Hepatocyte (in vitro differentiated cells): ENCODE measurements around the gene DYRK3. TPM values are rescaled to one million over a fixed set of nuclear protein-coding genes. Genes with fewer than 3 reads are reported as not detected.

Experiments
- DNase-seq: peaks from one replicate; pipeline ENCODE4 v3.0.0-alpha.2; 2016; ENCODE audit warnings: low spot score
- H2AFZ ChIP-seq: fragments of 200-600 bp; sonication (generic); 2 replicates; pipeline ENCODE4 v1.6.0; 2016; ENCODE audit warnings: antibody characterized with exemption, mild to moderate bottlenecking
- H3K27ac ChIP-seq: fragments of 200-600 bp; sonication (generic); 2 replicates; pipeline ENCODE4 v1.5.1; 2016; ENCODE audit warnings: mild to moderate bottlenecking
- H3K27me3 ChIP-seq: fragments of 200-600 bp; sonication (generic); 2 replicates; pipeline ENCODE4 v1.6.1; 2016
- H3K36me3 ChIP-seq: fragments of 200-600 bp; sonication (generic); replicated peaks from 2 replicates; pipeline ENCODE4 v1.5.1; 2016; ENCODE audit warnings: low read depth; ENCODE audit not compliant: insufficient read depth
- H3K4me1 ChIP-seq: fragments of 200-600 bp; sonication (generic); 2 replicates; pipeline ENCODE4 v1.5.1; 2016; ENCODE audit warnings: mild to moderate bottlenecking, moderate library complexity; ENCODE audit not compliant: insufficient read depth
- H3K4me2 ChIP-seq: fragments of 200-600 bp; sonication (generic); 2 replicates; pipeline ENCODE4 v1.6.0; 2016
- H3K4me3 ChIP-seq: fragments of 200-600 bp; sonication (generic); 2 replicates; pipeline ENCODE4 v1.5.1; 2016; ENCODE audit warnings: mild to moderate bottlenecking
- H3K79me2 ChIP-seq: fragments of 200-600 bp; sonication (generic); 2 replicates; pipeline ENCODE4 v1.6.0; 2017; ENCODE audit warnings: mild to moderate bottlenecking
- H3K9me2 ChIP-seq: fragments of 200-600 bp; sonication (generic); replicated peaks from 2 replicates; pipeline ENCODE4 v1.6.0; 2017; ENCODE audit warnings: mild to moderate bottlenecking; ENCODE audit not compliant: insufficient read depth
- H3K9me3 ChIP-seq: fragments of 200-600 bp; sonication (generic); 2 replicates; pipeline ENCODE4 v1.5.1; 2016; ENCODE audit warnings: low read depth, mild to moderate bottlenecking
- H4K20me1 ChIP-seq: fragments of 200-600 bp; sonication (generic); 2 replicates; pipeline ENCODE4 v1.6.0; 2016; ENCODE audit warnings: mild to moderate bottlenecking; ENCODE audit not compliant: insufficient read depth, poor library complexity, severe bottlenecking
- EZH2 ChIP-seq: fragments of 200-600 bp; sonication (generic); IDR thresholded peaks from 2 replicates; pipeline ENCODE4 v1.6.1; 2016; ENCODE audit warnings: antibody characterized with exemption, mild to moderate bottlenecking, borderline replicate concordance
- EZH2phosphoT487 ChIP-seq: fragments of 200-600 bp; sonication (generic); IDR thresholded peaks from one replicate; pipeline ENCODE4 v1.6.1; 2018; ENCODE audit warnings: antibody characterized with exemption, mild to moderate bottlenecking, low read depth, moderate library complexity; ENCODE audit not compliant: unreplicated experiment, severe bottlenecking
- WGBS: methylation state at CpG from one replicate; pipeline ENCODE4 v1.1.6; 2016; ENCODE audit warnings: low lambda C conversion rate; ENCODE audit errors: missing lambda C conversion rate; 5-methylcytosine and 5-hydroxymethylcytosine counted together
- polyA plus RNA-seq: library from polyadenylated mRNA; unstranded; fragments of >200 nt; fragmentation: Nextera tagmentation; extraction: Ambion mirVana; gene quantifications from 2 replicates; pipeline ENCODE4 v1.2.1, GENCODE V29; 2016
- total RNA-seq: library from RNA; depleted of rRNA; stranded (reverse); fragments of >200 nt; gene quantifications from 2 replicates; pipeline ENCODE4 v1.2.3, GENCODE V29; 2014
- TF ChIP-seq, protein P1 (sequence below): fragments of 200-600 bp; sonication (generic); IDR thresholded peaks from 2 replicates; pipeline ENCODE4 v1.5.1; 2016; ENCODE audit warnings: antibody characterized with exemption, mild to moderate bottlenecking; ENCODE audit not compliant: poor library complexity

Gene DYRK3
- total and polyA plus RNA-seq, 2 experiments from 2014 or later = 5.8 to 6.2 TPM

DNA sequence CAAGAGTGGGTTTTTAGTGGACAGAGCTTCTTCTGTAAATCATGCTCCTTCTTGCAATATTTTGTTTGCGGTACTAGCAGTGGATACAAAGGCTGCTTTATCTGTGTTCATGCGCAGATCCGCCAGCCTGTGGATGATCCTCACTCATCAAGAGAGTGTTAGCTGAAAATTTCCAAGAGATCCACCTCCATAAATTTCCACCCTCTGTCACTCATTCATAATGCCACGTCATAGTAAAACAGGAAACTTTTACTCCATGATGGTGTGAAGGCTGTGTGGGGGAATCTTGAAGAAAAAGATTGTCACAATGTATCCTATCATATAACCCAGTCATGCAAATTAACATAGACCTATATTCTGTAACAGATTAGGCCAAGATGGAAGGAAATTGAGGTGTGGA, 44.9 kb downstream of the DYRK3 start:
- no peak overlapping the region for H3K4me3 ChIP-seq
- no peaks in the 10 kb centered on the region for H3K9me2 ChIP-seq
- H3K4me2 ChIP-seq = no peak overlapping the region
- no peak for DNase-seq
- TF ChIP-seq, protein P1, sequence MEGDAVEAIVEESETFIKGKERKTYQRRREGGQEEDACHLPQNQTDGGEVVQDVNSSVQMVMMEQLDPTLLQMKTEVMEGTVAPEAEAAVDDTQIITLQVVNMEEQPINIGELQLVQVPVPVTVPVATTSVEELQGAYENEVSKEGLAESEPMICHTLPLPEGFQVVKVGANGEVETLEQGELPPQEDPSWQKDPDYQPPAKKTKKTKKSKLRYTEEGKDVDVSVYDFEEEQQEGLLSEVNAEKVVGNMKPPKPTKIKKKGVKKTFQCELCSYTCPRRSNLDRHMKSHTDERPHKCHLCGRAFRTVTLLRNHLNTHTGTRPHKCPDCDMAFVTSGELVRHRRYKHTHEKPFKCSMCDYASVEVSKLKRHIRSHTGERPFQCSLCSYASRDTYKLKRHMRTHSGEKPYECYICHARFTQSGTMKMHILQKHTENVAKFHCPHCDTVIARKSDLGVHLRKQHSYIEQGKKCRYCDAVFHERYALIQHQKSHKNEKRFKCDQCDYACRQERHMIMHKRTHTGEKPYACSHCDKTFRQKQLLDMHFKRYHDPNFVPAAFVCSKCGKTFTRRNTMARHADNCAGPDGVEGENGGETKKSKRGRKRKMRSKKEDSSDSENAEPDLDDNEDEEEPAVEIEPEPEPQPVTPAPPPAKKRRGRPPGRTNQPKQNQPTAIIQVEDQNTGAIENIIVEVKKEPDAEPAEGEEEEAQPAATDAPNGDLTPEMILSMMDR = no peak
- no peak for TF ChIP-seq EZH2
- TF ChIP-seq EZH2phosphoT487 = no peak
- no peaks in the 10 kb centered on the region for H3K36me3 ChIP-seq
- no peaks in the 10 kb centered on the region for H3K27me3 ChIP-seq
- no peaks in the 10 kb centered on the region for H4K20me1 ChIP-seq
- no peaks in the 10 kb centered on the region for H3K9me3 ChIP-seq
- H2AFZ ChIP-seq = no peak overlapping the region
- 89% methylated on average over 4 of the region's 4 CpGs for WGBS
- peaks cover 12% of the 10 kb centered on the region for H3K4me1 ChIP-seq
- H3K27ac ChIP-seq = no peak overlapping the region
- H3K79me2 ChIP-seq = peaks cover 1% of the 10 kb centered on the region

- H3K4me3 ChIP-seq = no peak overlapping the region
- peaks cover 10% of the 10 kb centered on the region for H3K4me1 ChIP-seq
- no peaks in the 10 kb centered on the region for H3K27me3 ChIP-seq
- peak overlapping the region; percentile 43 for H3K4me2 ChIP-seq
- H3K79me2 ChIP-seq = peaks cover 8% of the 10 kb centered on the region
- H2AFZ ChIP-seq = no peak overlapping the region
- 55% methylated on average over 2 of the region's 2 CpGs for WGBS
- no peak for TF ChIP-seq EZH2phosphoT487
- TF ChIP-seq, protein P1 = no peak
- TF ChIP-seq EZH2 = no peak
- DNase-seq = no peak
- no peaks in the 10 kb centered on the region for H3K36me3 ChIP-seq
- peaks cover 6% of the 10 kb centered on the region for H4K20me1 ChIP-seq
- H3K9me2 ChIP-seq = no peaks in the 10 kb centered on the region
- peak overlapping the region; percentile 39 for H3K27ac ChIP-seq
- no peaks in the 10 kb centered on the region for H3K9me3 ChIP-seq
Measured at GRCh38 chr1:206681359-206681758, 46.0 kb downstream of the DYRK3 start.

DNA sequence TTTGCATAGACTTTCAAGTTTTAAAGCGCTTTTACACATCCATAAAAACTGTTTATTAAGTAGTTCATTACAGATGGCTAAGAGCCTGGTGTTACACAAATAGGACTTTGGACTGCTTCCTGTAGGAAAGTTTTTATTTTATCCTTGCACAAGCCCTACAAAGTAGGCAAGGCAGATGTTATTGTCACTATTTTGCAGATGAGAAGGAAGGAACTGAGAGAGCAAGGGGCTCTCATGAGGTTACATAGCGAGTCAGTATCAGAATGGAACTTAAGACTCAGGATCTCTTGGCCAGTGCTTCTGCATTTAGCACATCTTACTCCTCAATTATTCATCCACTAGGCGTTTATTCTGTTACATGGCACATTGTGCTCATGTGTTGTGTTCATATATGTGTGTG, 46.8 kb downstream of the DYRK3 start:
- H3K4me1 ChIP-seq = peaks cover 14% of the 10 kb centered on the region
- H4K20me1 ChIP-seq = peaks cover 13% of the 10 kb centered on the region
- no peaks in the 10 kb centered on the region for H3K36me3 ChIP-seq
- peak overlapping the region; percentile 71 for H3K27ac ChIP-seq
- 74% methylated on average over 3 of the region's 3 CpGs for WGBS
- no peaks in the 10 kb centered on the region for H3K9me2 ChIP-seq
- peaks cover 15% of the 10 kb centered on the region for H3K79me2 ChIP-seq
- peak; percentile 50 for DNase-seq
- H3K27me3 ChIP-seq = no peaks in the 10 kb centered on the region
- TF ChIP-seq, protein P1 = no peak
- TF ChIP-seq EZH2 (no peak), EZH2phosphoT487 (no peak)
- no peaks in the 10 kb centered on the region for H3K9me3 ChIP-seq
- H2AFZ ChIP-seq = no peak overlapping the region
- H3K4me3 ChIP-seq = no peak overlapping the region
- peak overlapping the region; percentile 59 for H3K4me2 ChIP-seq

DNA sequence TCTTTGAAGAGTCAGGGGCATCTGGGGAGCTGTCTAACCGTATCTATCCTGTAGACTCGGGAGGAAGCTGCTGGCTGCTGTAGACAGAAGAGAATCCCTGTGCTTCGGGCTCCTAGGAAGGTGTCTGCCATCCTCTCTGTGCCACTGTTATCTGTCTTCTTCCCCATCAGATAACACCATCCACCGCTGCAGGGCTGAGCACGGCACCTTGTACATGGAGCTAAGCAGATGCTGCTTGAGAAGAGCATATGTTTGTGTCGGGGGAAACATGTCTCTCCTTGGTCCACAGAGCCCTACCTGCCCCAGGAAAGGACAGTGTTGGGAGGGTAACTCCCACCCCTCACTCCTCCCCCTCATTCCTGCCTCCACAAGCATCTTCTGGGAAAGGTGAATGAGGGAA, 48.0 kb downstream of the DYRK3 start:
- TF ChIP-seq EZH2 (no peak), EZH2phosphoT487 (no peak)
- TF ChIP-seq, protein P1 = no peak
- no peaks in the 10 kb centered on the region for H3K9me3 ChIP-seq
- no peak for DNase-seq
- WGBS = 77% methylated on average over 6 of the region's 6 CpGs
- H3K9me2 ChIP-seq = no peaks in the 10 kb centered on the region
- H2AFZ ChIP-seq = no peak overlapping the region
- no peaks in the 10 kb centered on the region for H3K27me3 ChIP-seq
- no peaks in the 10 kb centered on the region for H3K36me3 ChIP-seq
- no peak overlapping the region for H3K27ac ChIP-seq
- H3K79me2 ChIP-seq = peaks cover 27% of the 10 kb centered on the region
- H4K20me1 ChIP-seq = peaks cover 25% of the 10 kb centered on the region
- H3K4me1 ChIP-seq = peaks cover 26% of the 10 kb centered on the region
- H3K4me3 ChIP-seq = no peak overlapping the region
- H3K4me2 ChIP-seq = no peak overlapping the region
